ENCODE measurements around the gene PFKP.

PFKP gene

GRCh38 chr10:3067118-3067858 lies at the start of gene PFKP:
TSS of gene PFKP (plus strand) at chr10:3067548. CDS start at chr10:3067596, 48 bp downstream.
- peak; percentile 15 to 60 (median 32) for DNase-seq

GRCh38 chr10:3018247-3018646 lies 49.1 kb upstream of the PFKP start:
- no peak for DNase-seq

GRCh38 chr10:3020311-3020710 lies 47.0 kb upstream of the PFKP start:
- DNase-seq = no peak

GRCh38 chr10:3020881-3021280 lies 46.5 kb upstream of the PFKP start:
- no peak for DNase-seq

- DNase-seq = no peak
These were observed 45.3 kb upstream of the PFKP start for GRCh38 chr10:3022027-3022426.

GRCh38 chr10:3023892-3024291 lies 43.5 kb upstream of the PFKP start:
- no peak for DNase-seq

GRCh38 chr10:3025026-3025683 lies 42.2 kb upstream of the PFKP start:
- no peak for DNase-seq

- DNase-seq = no peak
These were observed 39.5 kb upstream of the PFKP start for GRCh38 chr10:3027866-3028265.

- DNase-seq = no peak
These were observed 38.9 kb upstream of the PFKP start for GRCh38 chr10:3028441-3028840.

GRCh38 chr10:3030765-3031164 lies 36.6 kb upstream of the PFKP start:
- DNase-seq = no peak

GRCh38 chr10:3031490-3031889 lies 35.9 kb upstream of the PFKP start:
- DNase-seq = no peak

GRCh38 chr10:3033925-3034324 lies 33.4 kb upstream of the PFKP start:
- no peak for DNase-seq

- no peak for DNase-seq
These were observed 32.7 kb upstream of the PFKP start for GRCh38 chr10:3034616-3035015.

GRCh38 chr10:3036155-3037021 lies 31.0 kb upstream of the PFKP start:
- no peak for DNase-seq

GRCh38 chr10:3037182-3037581 lies 30.2 kb upstream of the PFKP start:
- no peak for DNase-seq

- DNase-seq = no peak
These were observed 27.3 kb upstream of the PFKP start for GRCh38 chr10:3040069-3040468.

GRCh38 chr10:3042589-3042988 lies 24.8 kb upstream of the PFKP start:
- no peak for DNase-seq

GRCh38 chr10:3043512-3044368 lies 23.6 kb upstream of the PFKP start:
- DNase-seq = peak in 1 of 4 experiments; percentile 24

GRCh38 chr10:3045471-3046209 lies 21.7 kb upstream of the PFKP start:
- no peak for DNase-seq

GRCh38 chr10:3046210-3046779 lies 21.1 kb upstream of the PFKP start:
- DNase-seq = no peak

- no peak for DNase-seq
These were observed 20.3 kb upstream of the PFKP start for GRCh38 chr10:3046981-3047547.
